GM10248 (cell line): ENCODE data around the gene CHMP2B.

Experiments
- CTCF ChIA-PET: fragments of 300-600 bp; sonication (Branson Sonifier 250); formaldehyde crosslinking; extraction: SDS; loops from one replicate; lab custom pipeline; 2021; ENCODE audit warnings: antibody characterized with exemption; lab: Yijun Ruan, JAX
- POLR2A ChIA-PET: fragments of 350-650 bp; sonication (Branson Sonifier 250); formaldehyde crosslinking; extraction: SDS; loops from one replicate; lab custom pipeline; 2020; ENCODE audit warnings: antibody characterized with exemption; lab: Yijun Ruan, JAX
- DNase-seq: peaks from one replicate; pipeline ENCODE4 v3.0.0; 2012; ENCODE audit errors: extremely low spot score
- TF ChIP-seq, protein P1 (sequence below): IDR thresholded peaks from 2 replicates; pipeline ENCODE4 v1.5.1; 2012; ENCODE audit warnings: mild to moderate bottlenecking, low read depth; ENCODE audit errors: extremely low read depth, missing control alignments, control extremely low read depth

The CHMP2B gene

DNA sequence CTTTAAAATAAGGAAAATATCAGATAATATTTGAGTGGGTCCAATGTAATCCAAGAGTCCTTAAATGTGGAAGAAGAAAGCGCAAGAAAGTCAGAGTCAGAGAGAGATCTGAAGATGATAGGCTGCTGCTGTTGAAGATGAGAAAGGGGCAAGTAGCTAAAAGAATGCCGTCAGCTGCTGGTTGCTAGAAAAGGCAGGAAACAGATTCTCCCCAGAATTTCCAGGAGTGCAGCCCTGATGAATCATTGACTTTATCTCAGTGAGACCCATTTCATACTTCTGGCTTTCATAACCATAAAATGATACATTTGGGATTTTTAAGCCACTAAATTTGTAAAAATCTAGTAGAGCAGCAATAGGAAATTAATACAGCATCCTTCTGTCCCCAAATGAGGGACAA lies 7.5 kb upstream of the CHMP2B start:
- ChIA-PET POLR2A (no interaction called here), CTCF (no interaction called here)
- TF ChIP-seq, protein P1, sequence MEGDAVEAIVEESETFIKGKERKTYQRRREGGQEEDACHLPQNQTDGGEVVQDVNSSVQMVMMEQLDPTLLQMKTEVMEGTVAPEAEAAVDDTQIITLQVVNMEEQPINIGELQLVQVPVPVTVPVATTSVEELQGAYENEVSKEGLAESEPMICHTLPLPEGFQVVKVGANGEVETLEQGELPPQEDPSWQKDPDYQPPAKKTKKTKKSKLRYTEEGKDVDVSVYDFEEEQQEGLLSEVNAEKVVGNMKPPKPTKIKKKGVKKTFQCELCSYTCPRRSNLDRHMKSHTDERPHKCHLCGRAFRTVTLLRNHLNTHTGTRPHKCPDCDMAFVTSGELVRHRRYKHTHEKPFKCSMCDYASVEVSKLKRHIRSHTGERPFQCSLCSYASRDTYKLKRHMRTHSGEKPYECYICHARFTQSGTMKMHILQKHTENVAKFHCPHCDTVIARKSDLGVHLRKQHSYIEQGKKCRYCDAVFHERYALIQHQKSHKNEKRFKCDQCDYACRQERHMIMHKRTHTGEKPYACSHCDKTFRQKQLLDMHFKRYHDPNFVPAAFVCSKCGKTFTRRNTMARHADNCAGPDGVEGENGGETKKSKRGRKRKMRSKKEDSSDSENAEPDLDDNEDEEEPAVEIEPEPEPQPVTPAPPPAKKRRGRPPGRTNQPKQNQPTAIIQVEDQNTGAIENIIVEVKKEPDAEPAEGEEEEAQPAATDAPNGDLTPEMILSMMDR = no peak
- no peak for DNase-seq

DNA sequence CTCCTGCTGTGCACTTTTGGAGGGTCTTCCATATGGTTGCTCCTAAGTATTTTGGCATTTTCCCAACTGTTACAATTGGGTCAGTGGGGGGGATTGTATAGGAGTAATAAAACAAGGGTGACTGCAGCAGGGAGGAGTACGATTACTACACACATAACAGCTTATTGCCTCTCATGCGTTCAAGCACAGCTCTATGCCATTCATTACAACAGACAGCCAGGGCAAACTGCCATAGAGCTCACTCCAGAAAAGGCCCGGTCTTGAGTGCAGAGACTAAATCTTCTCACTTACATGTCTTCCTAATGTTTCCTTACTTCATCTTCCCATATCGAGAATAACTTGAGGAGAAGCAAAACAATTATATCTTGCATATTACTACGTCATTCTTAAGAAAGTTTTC lies 1.4 kb upstream of the CHMP2B start:
- CTCF ChIA-PET = interaction anchor here (0.8 to 1.5 kb wide), 7 partner anchors 9 to 888 kb away, joined by 3 to 5 read pairs (median 4); no protein-coding TSS in a partner anchor
- no peak for DNase-seq
- POLR2A ChIA-PET = no interaction called here
- TF ChIP-seq, protein P1 = no peak

DNA sequence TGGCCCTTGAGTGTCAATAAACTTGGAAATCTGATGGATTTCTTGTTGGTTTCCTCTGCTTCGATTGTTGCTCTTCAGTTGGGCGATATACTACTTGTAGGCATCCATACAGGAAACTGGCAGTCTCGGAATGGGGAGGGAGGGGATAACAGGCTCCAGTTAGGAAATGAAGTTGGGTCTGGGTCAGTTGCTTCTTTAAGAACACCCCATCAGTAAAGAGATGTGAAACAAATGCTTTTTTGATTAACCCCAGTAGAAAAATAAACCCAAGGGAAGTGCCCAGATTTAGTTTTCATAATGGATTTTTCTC lies 681 bp downstream of the CHMP2B start:
- CTCF ChIA-PET = interaction anchor here (0.8 kb wide), 1 partner anchor 9 kb away, joined by 3 read pairs; no protein-coding TSS in a partner anchor
- no peak for DNase-seq
- TF ChIP-seq, protein P1 = no peak
- POLR2A ChIA-PET = no interaction called here

DNA sequence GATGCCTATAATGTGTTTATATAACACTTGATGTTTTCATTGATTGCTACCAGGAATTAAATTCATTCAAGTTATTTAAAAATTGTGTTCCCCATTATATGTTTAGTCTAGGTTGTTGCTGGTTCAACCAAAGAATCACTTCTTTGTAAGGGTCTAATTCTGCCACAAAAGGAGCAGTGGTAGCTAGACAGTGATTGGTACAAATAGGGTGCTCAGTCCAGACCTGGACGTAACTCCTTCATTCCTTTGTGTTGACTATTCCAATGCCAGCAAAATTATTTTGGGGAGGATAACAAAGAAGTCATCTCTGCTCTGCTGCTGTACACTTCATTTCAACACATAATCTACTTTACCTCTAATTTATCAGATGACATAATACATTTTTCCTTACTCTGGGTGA lies 1.2 kb downstream of the CHMP2B start:
- ChIA-PET POLR2A (no interaction called here), CTCF (no interaction called here)
- TF ChIP-seq, protein P1 = no peak
- DNase-seq = no peak

DNA sequence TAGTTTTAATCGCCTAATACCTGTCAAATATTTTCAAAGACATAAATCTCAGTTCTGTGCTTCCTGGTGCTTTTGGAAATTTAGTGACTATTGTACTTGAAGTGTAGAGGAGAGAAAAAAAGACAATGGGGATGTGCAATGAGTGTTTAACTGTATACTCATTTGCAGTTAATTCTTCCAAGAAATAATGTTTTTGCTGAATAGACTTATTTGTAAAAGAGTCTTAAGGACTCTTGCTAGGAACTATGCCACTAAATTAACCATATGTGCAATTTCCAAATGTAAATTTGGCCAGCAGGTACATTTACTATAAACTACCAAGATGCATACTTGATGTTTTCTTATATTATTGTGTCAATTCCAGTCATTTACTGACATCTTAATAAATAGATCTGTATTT lies 2.0 kb downstream of the CHMP2B start:
- no peak for DNase-seq
- POLR2A ChIA-PET = no interaction called here
- CTCF ChIA-PET = interaction anchor here (0.9 kb wide), 1 partner anchor 8 kb away, joined by 3 read pairs; no protein-coding TSS in a partner anchor
- TF ChIP-seq, protein P1 = no peak

DNA sequence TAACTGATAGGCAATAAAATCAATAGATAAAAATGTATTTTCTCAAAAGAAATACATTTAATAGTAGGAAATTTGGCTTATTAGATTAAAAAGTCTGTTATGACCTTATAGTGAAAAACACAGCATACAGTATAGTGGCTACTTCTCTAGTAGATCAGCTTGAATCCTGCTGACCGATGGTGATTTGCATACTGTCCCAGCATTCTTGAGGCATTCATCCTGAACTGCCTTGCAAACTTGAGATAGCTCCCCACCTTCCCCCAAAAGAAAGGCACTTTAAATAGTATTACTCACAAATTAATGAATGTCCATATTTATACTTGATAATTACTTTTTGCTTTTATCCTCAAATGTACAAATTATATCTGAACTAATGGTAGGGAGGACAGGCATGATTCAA lies 6.7 kb downstream of the CHMP2B start:
- ChIA-PET CTCF (interaction anchor here (1.3 to 1.6 kb wide), 2 partner anchors 9 to 26 kb away, joined by 3 to 4 read pairs; no protein-coding TSS in a partner anchor), POLR2A (no interaction called here)
- TF ChIP-seq, protein P1 = no peak
- DNase-seq = no peak
